ENCODE data around the gene KCNQ1. TPM values are rescaled to one million over a fixed set of nuclear protein-coding genes. Genes with fewer than 3 reads are reported as not detected.

Gene KCNQ1
- total and polyA plus RNA-seq, 2 of the 13 experiments (the other 11 are each of a cell fraction or from before 2014, with no cell fraction given) = 0.02 to 0.08 TPM

GRCh38 chr11:2561696-2562581 lies 117.1 kb downstream of the KCNQ1 start (continued):
- TF ChIP-seq JUN (CRISPR knock-in tag; IDR thresholded peaks at IDR 0.05) (no peak), TBX3 (IDR thresholded peaks at IDR 0.05; ENCODE audit: borderline replicate concordance) (no peak), CBX1 (IDR thresholded peaks at IDR 0.05; ENCODE audit: low read depth) (no peak), BATF2 (CRISPR knock-in tag; IDR thresholded peaks at IDR 0.05) (no peak), SP140L (CRISPR knock-in tag; IDR thresholded peaks at IDR 0.05; ENCODE audit: borderline replicate concordance) (no peak), ZNF253 (CRISPR knock-in tag; IDR thresholded peaks at IDR 0.05; ENCODE audit: borderline replicate concordance) (peak; percentile 60; the same call in 1 of the 2 replicates), ZBTB4 (CRISPR knock-in tag; IDR thresholded peaks at IDR 0.05; ENCODE audit: borderline replicate concordance) (no peak), KAT7 (CRISPR knock-in tag; IDR thresholded peaks at IDR 0.05; ENCODE audit: borderline replicate concordance) (no peak), TOPORS (CRISPR knock-in tag; IDR thresholded peaks at IDR 0.05) (no peak), ZNF383 (CRISPR knock-in tag; IDR thresholded peaks at IDR 0.05; ENCODE audit: borderline replicate concordance) (no peak), RFX1 (IDR thresholded peaks at IDR 0.05) (no peak), DDIT3 (CRISPR knock-in tag; IDR thresholded peaks at IDR 0.05) (no peak), JUND (CRISPR knock-in tag; IDR thresholded peaks at IDR 0.05) (peak; percentile 13; the same call in 1 of the 2 replicates)
- TF ChIP-seq, protein P1, sequence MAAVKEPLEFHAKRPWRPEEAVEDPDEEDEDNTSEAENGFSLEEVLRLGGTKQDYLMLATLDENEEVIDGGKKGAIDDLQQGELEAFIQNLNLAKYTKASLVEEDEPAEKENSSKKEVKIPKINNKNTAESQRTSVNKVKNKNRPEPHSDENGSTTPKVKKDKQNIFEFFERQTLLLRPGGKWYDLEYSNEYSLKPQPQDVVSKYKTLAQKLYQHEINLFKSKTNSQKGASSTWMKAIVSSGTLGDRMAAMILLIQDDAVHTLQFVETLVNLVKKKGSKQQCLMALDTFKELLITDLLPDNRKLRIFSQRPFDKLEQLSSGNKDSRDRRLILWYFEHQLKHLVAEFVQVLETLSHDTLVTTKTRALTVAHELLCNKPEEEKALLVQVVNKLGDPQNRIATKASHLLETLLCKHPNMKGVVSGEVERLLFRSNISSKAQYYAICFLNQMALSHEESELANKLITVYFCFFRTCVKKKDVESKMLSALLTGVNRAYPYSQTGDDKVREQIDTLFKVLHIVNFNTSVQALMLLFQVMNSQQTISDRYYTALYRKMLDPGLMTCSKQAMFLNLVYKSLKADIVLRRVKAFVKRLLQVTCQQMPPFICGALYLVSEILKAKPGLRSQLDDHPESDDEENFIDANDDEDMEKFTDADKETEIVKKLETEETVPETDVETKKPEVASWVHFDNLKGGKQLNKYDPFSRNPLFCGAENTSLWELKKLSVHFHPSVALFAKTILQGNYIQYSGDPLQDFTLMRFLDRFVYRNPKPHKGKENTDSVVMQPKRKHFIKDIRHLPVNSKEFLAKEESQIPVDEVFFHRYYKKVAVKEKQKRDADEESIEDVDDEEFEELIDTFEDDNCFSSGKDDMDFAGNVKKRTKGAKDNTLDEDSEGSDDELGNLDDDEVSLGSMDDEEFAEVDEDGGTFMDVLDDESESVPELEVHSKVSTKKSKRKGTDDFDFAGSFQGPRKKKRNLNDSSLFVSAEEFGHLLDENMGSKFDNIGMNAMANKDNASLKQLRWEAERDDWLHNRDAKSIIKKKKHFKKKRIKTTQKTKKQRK (IDR thresholded peaks at IDR 0.05; ENCODE audit: low read length) = no peak

Measured in HepG2 (cell line).